Measurements from ENCODE around the gene OSBP2. TPM values are rescaled to one million over a fixed set of nuclear protein-coding genes. Genes with fewer than 3 reads are reported as not detected.
A peak's percentile ranks its signal among the peaks of the same experiment; 100 is the strongest.

The OSBP2 gene
- polyA plus RNA-seq, 5 donors: 13.6 to 19.5 (median 17.0) TPM

DNA sequence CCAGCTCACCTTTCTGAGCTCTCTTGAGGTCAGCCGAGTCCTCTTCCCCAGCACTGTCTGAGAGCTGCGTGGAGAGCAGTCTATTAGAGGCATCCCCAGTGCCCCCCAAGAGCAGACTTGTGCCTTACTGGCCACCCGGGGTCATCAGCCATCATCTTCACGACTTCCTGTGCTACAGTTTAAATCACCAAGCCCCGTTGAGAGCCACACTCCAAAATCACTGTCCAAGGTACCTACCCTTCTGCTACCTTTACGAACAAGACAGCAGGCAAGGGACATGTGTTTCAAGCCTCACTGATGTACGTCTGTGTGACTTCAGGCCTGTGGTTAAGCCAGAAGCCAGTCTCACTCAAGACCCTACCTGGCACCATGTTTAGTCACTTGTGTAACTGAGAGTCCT is 238.8 kb downstream of the OSBP2 start:
- DNase-seq: no peak

DNA sequence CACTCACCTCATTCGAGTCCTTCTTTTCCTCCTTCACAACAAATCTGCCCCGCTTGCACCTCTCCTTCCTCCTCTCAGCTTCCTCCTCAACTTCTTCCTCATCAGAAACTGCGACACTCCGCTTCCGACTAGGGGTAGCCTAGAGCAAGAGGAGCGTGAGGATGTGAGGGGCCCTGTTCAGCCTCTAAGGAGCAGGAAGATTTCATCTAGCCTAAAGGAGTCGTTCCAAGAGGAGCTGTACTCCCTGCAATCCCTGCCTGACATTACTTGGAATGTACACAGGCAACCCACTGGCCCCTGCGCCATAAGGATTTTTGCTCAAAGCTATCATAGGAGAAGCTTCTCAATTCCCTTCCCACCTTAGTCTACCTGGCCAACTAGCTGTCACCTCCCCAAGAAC is 239.4 kb downstream of the OSBP2 start:
- no peak for DNase-seq

DNA sequence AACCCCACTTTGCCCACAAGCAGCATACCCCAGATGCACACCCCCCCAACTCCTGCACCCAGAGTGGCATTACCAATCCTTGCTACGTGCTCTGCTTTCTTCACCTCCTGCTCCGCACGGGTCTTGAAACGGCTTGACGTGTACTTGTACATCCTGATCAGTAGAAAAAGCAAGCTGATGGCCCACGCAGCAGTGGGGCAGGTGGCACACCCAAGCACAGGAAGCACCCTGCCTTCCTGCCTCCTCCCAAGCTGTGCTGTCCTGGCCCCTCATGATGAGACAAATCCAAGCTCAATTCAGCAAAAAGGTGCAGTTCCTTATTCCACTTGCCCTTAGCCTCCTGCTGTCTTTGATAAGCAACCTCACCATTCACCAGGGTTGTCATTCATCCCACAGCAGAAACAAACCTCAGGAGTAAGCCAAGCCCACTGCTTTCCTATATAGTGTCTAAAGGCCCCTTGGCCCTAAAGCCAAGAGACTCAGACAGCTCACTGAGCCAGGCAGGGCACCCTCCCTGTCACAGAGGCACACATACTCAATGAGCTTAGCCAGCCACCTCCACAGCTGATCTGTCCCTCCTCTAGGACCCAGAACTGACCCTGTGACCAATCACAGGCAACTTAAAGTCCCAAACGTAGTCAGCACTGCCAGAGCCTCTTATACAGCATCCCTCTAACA is 246.2 kb downstream of the OSBP2 start:
- no peak for DNase-seq

GRCh38 chr22:30941363-30941740 is 246.7 kb downstream of the OSBP2 start:
- DNase-seq: no peak

- DNase-seq: no peak
Measured at GRCh38 chr22:30943368-30943767, 248.7 kb downstream of the OSBP2 start.

GRCh38 chr22:30944986-30945385 is 250.3 kb downstream of the OSBP2 start:
- DNase-seq: no peak

DNA sequence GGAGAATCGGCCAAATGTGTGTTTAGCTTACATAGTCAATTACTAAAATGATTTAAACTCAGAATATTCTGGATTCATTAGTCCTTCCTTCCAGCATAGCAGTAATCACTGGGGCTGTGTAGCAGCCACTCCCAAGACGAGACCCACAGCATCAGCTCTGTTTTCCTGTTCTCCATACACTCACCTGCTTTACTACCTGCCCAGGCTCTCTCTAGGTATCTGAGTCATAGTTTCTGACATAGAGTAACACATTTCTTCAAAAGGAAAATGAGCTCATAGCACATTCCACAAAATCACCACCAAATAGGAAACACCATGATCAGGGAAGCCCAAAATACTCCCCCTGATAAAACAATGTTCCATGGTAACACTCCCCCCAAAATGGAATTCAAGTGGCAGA is 251.0 kb downstream of the OSBP2 start:
- DNase-seq: no peak

DNA sequence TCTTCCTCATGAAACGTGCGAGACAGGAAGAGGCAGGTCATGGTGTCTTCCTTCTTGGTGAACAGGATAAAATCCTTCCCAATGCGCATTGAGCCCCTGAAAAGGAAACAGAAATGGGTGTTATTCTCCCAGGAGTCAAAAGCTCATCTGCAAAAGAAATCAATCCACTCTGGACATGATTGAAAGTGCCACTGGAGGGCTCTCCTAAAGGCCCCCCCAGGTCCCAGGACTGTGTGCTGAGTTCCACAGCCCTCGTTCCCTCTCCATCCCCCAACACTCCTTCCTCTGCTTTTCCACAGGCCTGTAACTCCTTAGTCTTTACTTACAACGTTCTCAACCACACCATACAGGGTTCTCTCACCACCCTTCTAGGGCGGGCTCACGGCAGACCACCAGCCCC is 251.7 kb downstream of the OSBP2 start:
- DNase-seq: no peak

- DNase-seq: no peak
Measured at GRCh38 chr22:30947173-30947815, 252.6 kb downstream of the OSBP2 start.

- peak; percentile 23 to 64 for DNase-seq
Measured at GRCh38 chr22:30947816-30948454, 253.3 kb downstream of the OSBP2 start.

- DNase-seq: no peak
Measured at GRCh38 chr22:30948930-30949342, 254.3 kb downstream of the OSBP2 start.

- DNase-seq: no peak
Measured at GRCh38 chr22:30949934-30950660, 255.4 kb downstream of the OSBP2 start.

DNA sequence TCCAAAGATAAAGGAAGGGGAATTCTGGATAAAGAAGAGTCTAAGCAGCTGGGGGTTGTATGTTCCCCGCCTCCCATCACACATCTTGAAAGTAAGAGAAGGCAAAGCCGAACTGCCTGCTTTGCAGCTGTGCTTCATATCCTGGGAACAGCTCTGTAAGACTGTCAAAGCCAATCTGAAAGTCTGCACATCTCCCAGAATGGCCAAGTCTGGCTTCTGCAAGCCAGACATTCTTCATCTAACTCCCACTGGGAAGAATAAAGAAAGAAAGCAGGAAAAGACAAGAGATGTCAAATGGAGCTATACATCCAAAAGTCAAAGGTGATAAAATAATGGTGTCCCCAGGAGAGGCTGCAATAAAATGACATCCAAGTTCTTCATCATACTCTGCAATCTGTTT is 258.5 kb downstream of the OSBP2 start:
- DNase-seq: no peak

GRCh38 chr22:30955153-30955552 is 260.5 kb downstream of the OSBP2 start:
- no peak for DNase-seq

Other genes with a start within 250 kb of the OSBP2 start
- gene SEC14L3, start 222.9 kb upstream of the OSBP2 start, polyA plus RNA-seq (ENCODE audit: insufficient read depth in 1 of 5, insufficient read length in 5 of 5, low replicate concordance in 1 of 5): under 1 TPM; 0.14 to 0.26 (median 0.21) TPM
- under 1 TPM; 0.61 to 0.97 (median 0.81) TPM for gene SEC14L4, start 189.2 kb upstream of the OSBP2 start, polyA plus RNA-seq (ENCODE audit: insufficient read depth in 1 of 5, insufficient read length in 5 of 5, low replicate concordance in 1 of 5)
- gene SEC14L6, start 148.1 kb upstream of the OSBP2 start, polyA plus RNA-seq (ENCODE audit: insufficient read depth in 1 of 5, insufficient read length in 5 of 5, low replicate concordance in 1 of 5): 1 to 10 TPM; 2.3 to 3.7 (median 2.5) TPM
- 10 to 100 TPM in 1 of 5 donors, 1 to 10 TPM in 4; 4.5 to 10.7 (median 7.2) TPM for gene GAL3ST1, start 120.2 kb upstream of the OSBP2 start, polyA plus RNA-seq (ENCODE audit: insufficient read depth in 1 of 5, insufficient read length in 5 of 5, low replicate concordance in 1 of 5)
- gene PES1, start 103.0 kb upstream of the OSBP2 start, polyA plus RNA-seq (ENCODE audit: insufficient read depth in 1 of 5, insufficient read length in 5 of 5, low replicate concordance in 1 of 5): 10 to 100 TPM; 53.2 to 76.6 (median 63.4) TPM
- gene TCN2, start 87.7 kb upstream of the OSBP2 start, polyA plus RNA-seq (ENCODE audit: insufficient read depth in 1 of 5, insufficient read length in 5 of 5, low replicate concordance in 1 of 5): 10 to 100 TPM; 21.9 to 41.0 (median 28.1) TPM
- 1 to 10 TPM; 1.6 to 3.8 (median 2.2) TPM for gene SLC35E4, start 59.1 kb upstream of the OSBP2 start, polyA plus RNA-seq (ENCODE audit: insufficient read depth in 1 of 5, insufficient read length in 5 of 5, low replicate concordance in 1 of 5)
- gene DUSP18, start 27.0 kb upstream of the OSBP2 start, polyA plus RNA-seq (ENCODE audit: insufficient read depth in 1 of 5, insufficient read length in 5 of 5, low replicate concordance in 1 of 5): 10 to 100 TPM in 4 of 5 donors, 1 to 10 TPM in 1; 9.3 to 16.7 (median 10.4) TPM